Peyer's patch (tissue), 4 donors: ENCODE data around the gene TCF4.

ENCODE experiments used
- CTCF ChIP-seq, 6 experiments: fragments of 450-650 bp in 4 of 6; fragments of 200-600 bp in 2 of 6; sonication (generic) in 1 of 6; IDR thresholded peaks; one replicate each; pipeline ENCODE4 v1.5.1; 2017 to 2019; ENCODE audit warnings: antibody characterized with exemption in 6 of 6, mild to moderate bottlenecking in 3 of 6, moderate library complexity in 1 of 6
- POLR2A ChIP-seq, 2 donors: fragments of 450-650 bp; IDR thresholded peaks; one replicate each; pipeline ENCODE4 v1.5.1; 2017; ENCODE audit warnings: antibody characterized with exemption in 2 of 2, mild to moderate bottlenecking in 2 of 2, moderate library complexity in 2 of 2

- no peak for TF ChIP-seq POLR2A (IDR thresholded peaks at IDR 0.05)
- no peak for TF ChIP-seq CTCF (IDR thresholded peaks at IDR 0.05)
These were observed 32.5 kb downstream of the TCF4 start for GRCh38 chr18:55555395-55556027.
